ENCODE results near the gene GJB3.

GJB3 gene

DNA sequence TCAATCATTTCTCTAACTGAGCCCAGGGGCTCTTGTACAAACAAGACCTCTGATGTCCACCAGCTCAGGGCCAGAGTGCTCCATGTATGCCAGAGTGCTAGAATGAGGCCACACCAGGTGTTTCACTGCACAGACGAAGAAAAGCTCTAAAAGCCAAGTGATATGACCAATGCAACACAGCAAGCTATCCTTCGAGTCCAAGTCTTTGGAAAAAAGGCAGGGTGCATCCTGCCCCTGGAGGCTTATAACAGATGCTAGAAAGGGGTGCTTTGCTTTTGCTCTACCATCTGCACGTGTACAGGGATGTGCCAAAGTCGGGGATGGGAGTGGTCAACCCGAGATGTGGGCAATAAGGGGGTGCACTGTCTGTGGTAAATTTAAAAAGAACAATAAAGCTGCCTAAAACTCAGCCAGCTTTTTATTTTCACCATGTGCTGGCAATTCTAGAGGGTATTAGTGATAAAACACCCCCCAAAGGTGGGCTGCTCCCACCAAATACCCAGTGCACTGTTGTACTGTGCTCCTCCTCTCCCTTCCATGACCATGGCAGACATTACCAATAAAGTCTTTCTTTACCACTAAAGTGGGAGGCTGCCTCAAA, 46.4 kb downstream of the GJB3 start:
- DNase-seq: no peak

DNA sequence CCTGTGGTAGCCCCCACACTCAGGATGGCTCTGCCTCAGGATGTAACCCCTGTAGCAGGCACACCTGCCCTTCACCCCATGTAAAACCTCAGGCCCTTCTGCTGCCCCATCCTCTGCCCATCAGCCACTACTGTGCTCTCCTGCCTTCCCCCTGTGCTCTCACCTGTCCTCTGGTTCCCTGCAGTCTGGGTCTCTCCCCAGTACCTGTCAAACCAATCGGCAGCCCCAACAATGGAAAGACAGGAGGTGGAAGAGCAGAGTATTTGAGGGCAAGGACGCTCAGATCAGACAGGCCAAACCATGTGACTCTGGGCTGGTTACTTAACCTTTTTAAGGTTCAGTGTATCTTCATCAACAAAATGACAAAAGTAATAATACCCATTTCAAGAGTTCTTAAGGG, 47.6 kb downstream of the GJB3 start:
- DNase-seq: no peak

DNA sequence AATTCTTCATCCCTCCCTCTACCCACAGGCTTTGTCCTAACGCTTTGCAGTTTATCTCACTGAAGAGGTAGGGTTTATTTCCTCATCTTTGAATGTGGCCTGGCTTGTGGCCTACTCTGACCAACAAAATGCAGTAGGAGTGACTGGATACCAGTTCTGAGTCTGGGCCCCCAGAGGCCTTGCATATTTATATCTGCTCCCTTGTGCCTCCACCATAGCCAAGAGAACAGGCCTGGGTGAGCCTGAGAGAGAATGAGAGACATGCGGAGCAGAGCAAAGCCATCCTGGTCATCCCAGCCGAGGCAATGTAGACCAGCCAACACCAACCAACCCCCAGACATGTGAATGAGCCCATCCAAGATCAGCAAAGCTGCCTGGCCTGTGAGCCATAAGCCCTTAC, 48.2 kb downstream of the GJB3 start:
- DNase-seq: no peak

DNA sequence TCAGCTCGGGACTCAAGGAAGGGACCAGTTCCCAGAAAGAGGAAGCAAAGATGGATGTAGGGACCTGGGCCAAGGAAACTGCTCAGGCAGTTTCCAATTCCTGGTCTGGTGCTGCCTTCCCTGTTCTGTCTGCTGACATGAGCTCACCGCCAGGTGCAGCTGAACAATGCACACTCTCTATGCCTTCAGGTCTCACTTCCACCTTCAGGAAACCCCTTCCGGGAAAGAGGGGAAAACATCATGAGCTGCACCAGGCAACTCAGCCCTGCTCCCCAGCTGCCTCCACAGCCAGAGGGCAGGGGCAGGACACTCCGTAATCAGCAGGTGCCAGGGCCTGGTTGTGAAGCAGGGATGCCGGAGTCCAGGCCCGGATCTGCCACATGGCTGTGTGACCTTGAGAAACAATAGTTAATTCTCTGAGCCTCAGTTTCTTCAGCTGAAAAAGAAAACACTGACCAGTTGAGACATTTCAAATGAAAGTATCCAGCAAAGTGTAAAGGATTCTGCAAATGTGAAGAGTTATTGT, 50.8 kb downstream of the GJB3 start:
- DNase-seq: no peak

DNA sequence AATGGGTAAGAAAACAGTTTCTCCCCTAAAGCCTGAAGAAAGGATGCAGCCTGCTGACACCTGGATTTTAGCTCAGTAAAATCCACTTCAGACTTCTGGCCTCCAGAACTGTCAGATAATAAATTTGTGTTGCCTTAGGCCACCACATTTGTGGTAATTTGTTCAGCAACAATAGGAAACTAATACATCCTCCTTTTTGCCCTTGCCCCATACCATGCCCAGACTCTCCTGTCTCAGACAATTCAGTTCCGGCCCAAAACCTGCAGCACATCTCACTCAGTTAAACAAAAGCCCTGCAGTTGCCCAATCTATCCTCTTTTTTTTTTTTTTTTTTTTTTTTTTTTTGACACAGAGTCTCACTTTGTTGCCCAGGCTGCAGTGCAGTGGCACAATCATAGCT, 52.7 kb downstream of the GJB3 start:
- DNase-seq: no peak
